Esophagus muscularis mucosa (tissue), 4 donors: ENCODE data around the gene HEXIM2. TPM values are rescaled to one million over a fixed set of nuclear protein-coding genes. Genes with fewer than 3 reads are reported as not detected.
"Not testable (repeated sequence)": the region's sequence is repeated elsewhere in the genome, so short reads cannot be mapped to it uniquely, and the experiment has no call there.

ENCODE experiments used
- DNase-seq: peaks from one replicate; pipeline ENCODE4 v3.0.0-alpha.2; 2017; ENCODE audit errors: extremely low spot score
- H3K27ac ChIP-seq, 4 donors: fragments of 200-600 bp; sonication (generic); replicated peaks in 1 of 4; 1 replicate in 3 of 4; 2 replicates in 1 of 4; pipeline ENCODE4 v1.5.1; 2016 to 2019; ENCODE audit warnings: mild to moderate bottlenecking in 1 of 4
- H3K27me3 ChIP-seq, 4 donors: fragments of 200-600 bp; sonication (generic); one replicate each; pipeline versions ENCODE4 v1.5.1 to v1.6.0; 2016 to 2019
- H3K36me3 ChIP-seq, 4 donors: fragments of 200-600 bp; sonication (generic); one replicate each; pipeline ENCODE4 v1.5.1; 2016 to 2019
- H3K4me1 ChIP-seq, 4 donors: fragments of 200-600 bp; sonication (generic); one replicate each; pipeline ENCODE4 v1.5.1; 2016 to 2019
- H3K4me3 ChIP-seq, 4 donors: fragments of 200-600 bp; sonication (generic); 1 replicate in 2 of 4; 2 replicates in 2 of 4; pipeline ENCODE4 v1.5.1; 2016 to 2019; ENCODE audit warnings: mild to moderate bottlenecking in 4 of 4, moderate library complexity in 1 of 4
- H3K9me3 ChIP-seq, 4 donors: fragments of 200-600 bp; sonication (generic); 1 replicate in 3 of 4; 2 replicates in 1 of 4; pipeline ENCODE4 v1.5.1; 2016 to 2019
- EP300 ChIP-seq: sonication (generic); formaldehyde crosslinking; IDR thresholded peaks from one replicate; pipeline ENCODE4 v1.6.1; 2017; ENCODE audit warnings: antibody characterized with exemption
- POLR2A ChIP-seq: fragments of 450-650 bp; IDR thresholded peaks from one replicate; pipeline ENCODE4 v1.6.1; 2017; ENCODE audit warnings: antibody characterized with exemption, moderate library complexity, mild to moderate bottlenecking, low read depth
- POLR2AphosphoS5 ChIP-seq, 2 donors: sonication (generic); formaldehyde crosslinking; IDR thresholded peaks; one replicate each; pipeline ENCODE4 v1.6.1; 2017; ENCODE audit warnings: antibody characterized with exemption in 2 of 2
- WGBS: methylation state at CpG from one replicate; pipeline ENCODE4 v1.1.5; 2018; 5-methylcytosine and 5-hydroxymethylcytosine counted together
- intact Hi-C: fragments of 100-400 bp; cut with DNase I; formaldehyde crosslinking; loops from one replicate; pipeline ENCODE4 v1.15.1; 2023
- total RNA-seq, 4 donors: library from RNA; depleted of rRNA; stranded (reverse); fragments of >200 nt; gene quantifications; one replicate each; pipeline versions ENCODE4 v1.1.0 to v1.2.1, GENCODE V29; 2016
- TF ChIP-seq, protein P1 (sequence below), 3 experiments: fragments of 200-600 bp in 2 of 3; fragments of 450-650 bp in 1 of 3; sonication (generic) in 2 of 3; IDR thresholded peaks; one replicate each; pipeline ENCODE4 v1.5.1; 2017 to 2019; ENCODE audit warnings: antibody characterized with exemption in 3 of 3, mild to moderate bottlenecking in 2 of 3, moderate library complexity in 1 of 3

The HEXIM2 gene
- total RNA-seq, 4 donors from 2014 or later, result 4.0 to 8.4 (median 7.0) TPM

DNA sequence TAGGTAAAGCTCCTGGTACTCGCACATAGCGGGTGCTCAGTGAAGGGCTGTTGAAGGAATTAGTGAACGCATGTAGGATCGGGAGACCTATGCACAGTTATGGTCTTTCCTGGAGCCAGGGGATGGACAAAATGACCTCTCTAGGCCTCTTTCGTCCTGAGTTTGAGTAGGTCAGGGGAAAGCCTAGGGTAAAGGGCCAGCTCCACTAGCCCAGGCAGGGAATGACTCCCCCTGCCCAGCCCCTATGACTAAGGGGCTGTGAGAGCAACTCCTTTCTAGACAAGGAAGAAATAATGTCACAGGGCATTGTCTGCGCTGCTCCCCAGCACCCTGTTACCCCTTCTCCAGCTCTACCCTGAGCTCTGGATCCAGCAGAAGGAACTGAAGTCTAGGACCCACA lies 35.4 kb downstream of the HEXIM2 start:
- DNase-seq, result no peak
- TF ChIP-seq POLR2AphosphoS5 (IDR thresholded peaks at IDR 0.05), result no peak
- Histone ChIP-seq H3K27ac (peak overlapping the region; percentile 61 to 74 (median 72)), H3K9me3 (no peaks in the 10 kb centered on the region), H3K4me1 (peaks cover 8 to 20% (median 16%) of the 10 kb centered on the region in 4 donors), H3K27me3 (no peaks in the 10 kb centered on the region), H3K4me3 (no peak overlapping the region), H3K36me3 (no peaks in the 10 kb centered on the region)
- intact Hi-C loops, result loop anchor here (5.0 kb wide), 1 partner anchor 40 kb away; no protein-coding TSS in a partner anchor
- WGBS, result 75% methylated on average over 6 of the region's 6 CpGs

- H3K27me3 ChIP-seq, result no peaks in the 10 kb centered on the region
- no peaks in the 10 kb centered on the region for H3K36me3 ChIP-seq
- H3K9me3 ChIP-seq, result no peaks in the 10 kb centered on the region
- WGBS, result 1% methylated on average over 12 of the region's 16 CpGs
- intact Hi-C loops, result loop anchor here (1.0 to 5.0 kb wide), 2 partner anchors 40 to 62 kb away; partner anchors contain the start of gene ACBD4
- peak overlapping the region in 3 of 4 donors; percentile 5 to 23 (median 22) for H3K4me3 ChIP-seq
- TF ChIP-seq, protein P1, sequence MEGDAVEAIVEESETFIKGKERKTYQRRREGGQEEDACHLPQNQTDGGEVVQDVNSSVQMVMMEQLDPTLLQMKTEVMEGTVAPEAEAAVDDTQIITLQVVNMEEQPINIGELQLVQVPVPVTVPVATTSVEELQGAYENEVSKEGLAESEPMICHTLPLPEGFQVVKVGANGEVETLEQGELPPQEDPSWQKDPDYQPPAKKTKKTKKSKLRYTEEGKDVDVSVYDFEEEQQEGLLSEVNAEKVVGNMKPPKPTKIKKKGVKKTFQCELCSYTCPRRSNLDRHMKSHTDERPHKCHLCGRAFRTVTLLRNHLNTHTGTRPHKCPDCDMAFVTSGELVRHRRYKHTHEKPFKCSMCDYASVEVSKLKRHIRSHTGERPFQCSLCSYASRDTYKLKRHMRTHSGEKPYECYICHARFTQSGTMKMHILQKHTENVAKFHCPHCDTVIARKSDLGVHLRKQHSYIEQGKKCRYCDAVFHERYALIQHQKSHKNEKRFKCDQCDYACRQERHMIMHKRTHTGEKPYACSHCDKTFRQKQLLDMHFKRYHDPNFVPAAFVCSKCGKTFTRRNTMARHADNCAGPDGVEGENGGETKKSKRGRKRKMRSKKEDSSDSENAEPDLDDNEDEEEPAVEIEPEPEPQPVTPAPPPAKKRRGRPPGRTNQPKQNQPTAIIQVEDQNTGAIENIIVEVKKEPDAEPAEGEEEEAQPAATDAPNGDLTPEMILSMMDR (IDR thresholded peaks at IDR 0.05), result peak in 2 of 3 experiments; percentile 99
- TF ChIP-seq POLR2AphosphoS5 (IDR thresholded peaks at IDR 0.05) (peak; percentile 67 to 80), EP300 (no peak), POLR2A (no peak)
- H3K4me1 ChIP-seq, result peaks cover 8 to 20% (median 16%) of the 10 kb centered on the region in 4 donors
- peak; percentile 96 for DNase-seq
- H3K27ac ChIP-seq, result peak overlapping the region; percentile 61 to 74 (median 72)
These were observed 36.1 kb downstream of the HEXIM2 start for GRCh38 chr17:45197555-45198334.

DNA sequence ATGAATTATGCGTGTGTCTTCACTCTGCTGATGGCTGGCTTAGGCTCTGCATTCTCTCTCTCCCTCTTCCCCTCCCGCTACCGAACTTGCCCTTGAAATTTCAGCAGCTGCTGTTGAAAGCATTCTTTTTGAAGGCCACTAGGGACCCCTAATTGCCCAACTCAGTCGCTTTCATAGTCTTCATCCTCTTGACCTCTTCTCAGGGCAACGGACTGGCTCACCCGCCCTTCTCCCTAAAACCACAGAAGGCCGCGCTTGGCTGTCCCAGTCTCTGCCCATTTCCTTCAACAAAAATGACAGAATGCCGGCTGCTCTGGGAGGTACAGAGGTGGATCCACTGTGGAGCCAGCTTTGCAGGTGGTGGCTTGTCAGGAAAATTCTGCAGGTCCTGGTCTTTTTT lies 39.0 kb downstream of the HEXIM2 start:
- DNase-seq, result no peak
- Histone ChIP-seq H3K27me3 (no peaks in the 10 kb centered on the region), H3K4me3 (no peak overlapping the region), H3K9me3 (no peaks in the 10 kb centered on the region), H3K27ac (peak overlapping the region in 1 of 4 donors; percentile 34), H3K4me1 (peaks cover 8 to 20% (median 16%) of the 10 kb centered on the region in 4 donors), H3K36me3 (no peaks in the 10 kb centered on the region)
- 68% methylated on average over 9 of the region's 9 CpGs for WGBS
- no peak for TF ChIP-seq POLR2A
- TF ChIP-seq EP300, result no peak
- TF ChIP-seq POLR2AphosphoS5 (IDR thresholded peaks at IDR 0.05), result no peak
- TF ChIP-seq, protein P1 (IDR thresholded peaks at IDR 0.05), result no peak
- intact Hi-C loops, result no loop called here

DNA sequence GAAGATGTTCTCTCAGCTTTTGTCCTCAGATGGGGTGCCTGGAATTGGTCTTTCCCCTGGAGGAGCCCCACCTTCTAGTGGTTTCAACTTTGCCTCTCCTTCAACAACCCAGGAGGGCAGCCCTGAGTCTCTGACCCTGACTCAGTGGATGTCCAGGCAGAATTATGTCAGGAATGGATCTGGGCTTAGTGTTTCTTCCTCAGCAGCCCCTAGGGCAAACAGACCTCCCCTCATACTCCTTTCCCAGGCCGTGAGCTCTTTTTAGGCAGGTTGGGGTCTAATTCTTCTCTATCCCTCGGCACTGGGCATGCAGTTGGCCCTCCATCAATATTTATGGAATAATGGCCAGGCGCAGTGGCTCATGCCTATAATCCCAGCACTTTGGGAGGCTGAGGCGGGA lies 39.8 kb downstream of the HEXIM2 start:
- Histone ChIP-seq H3K27ac (peak overlapping the region; percentile 22 to 72 (median 31)), H3K4me1 (peaks cover 8 to 20% (median 16%) of the 10 kb centered on the region in 4 donors), H3K36me3 (no peaks in the 10 kb centered on the region), H3K27me3 (no peaks in the 10 kb centered on the region), H3K9me3 (no peaks in the 10 kb centered on the region), H3K4me3 (no peak overlapping the region)
- no peak for DNase-seq
- intact Hi-C loops, result no loop called here
- WGBS, result 100% methylated on average over 4 of the region's 4 CpGs
- no peak for TF ChIP-seq POLR2A
- no peak for TF ChIP-seq EP300
- TF ChIP-seq POLR2AphosphoS5 (IDR thresholded peaks at IDR 0.05), result no peak
- TF ChIP-seq, protein P1 (IDR thresholded peaks at IDR 0.05), result no peak

DNA sequence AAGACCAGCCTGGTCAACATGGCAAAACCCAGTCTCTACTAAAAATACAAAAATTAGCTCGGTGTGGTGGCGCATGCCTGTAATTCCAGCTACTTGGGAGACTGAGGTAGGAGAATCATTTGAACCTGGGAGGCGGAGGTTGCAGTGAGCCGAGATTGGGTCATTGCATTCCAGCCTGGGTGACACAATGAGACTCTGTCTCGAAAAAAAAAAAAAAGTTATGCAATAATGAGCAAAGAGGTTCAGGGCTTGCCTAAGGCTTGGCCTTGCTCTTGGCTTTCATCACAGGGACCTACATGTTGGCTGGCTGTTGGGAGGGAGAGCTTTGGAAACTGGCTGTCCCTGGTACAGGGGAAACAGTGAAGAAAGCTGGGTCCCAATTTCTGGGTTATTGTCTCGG lies 40.2 kb downstream of the HEXIM2 start:
- H3K9me3 ChIP-seq, intact Hi-C loops, DNase-seq, H3K36me3 ChIP-seq, H3K4me3 ChIP-seq, H3K27me3 ChIP-seq: not testable (repeated sequence)
- Histone ChIP-seq H3K27ac (peak overlapping the region; percentile 22 to 72 (median 31)), H3K4me1 (peaks cover 8 to 20% (median 16%) of the 10 kb centered on the region in 4 donors)
- TF ChIP-seq POLR2AphosphoS5 (IDR thresholded peaks at IDR 0.05), result peak; percentile 25 to 42
- WGBS, result 77% methylated on average over 6 of the region's 6 CpGs
